GM12872 (cell line): ENCODE data around the gene FOLR1.

Source experiments
- CTCF ChIP-seq: IDR thresholded peaks from 3 replicates; pipeline ENCODE4 v1.5.1; 2011; ENCODE audit warnings: low read depth, mild to moderate bottlenecking, low read length, moderate library complexity; ENCODE audit not compliant: insufficient read depth

Gene FOLR1

GRCh38 chr11:72208281-72208680 is 16.3 kb downstream of the FOLR1 start:
- TF ChIP-seq CTCF, result no peak

GRCh38 chr11:72209101-72209500 is 17.2 kb downstream of the FOLR1 start:
- TF ChIP-seq CTCF, result no peak

GRCh38 chr11:72216638-72217037 is 24.7 kb downstream of the FOLR1 start, which contains the start of gene FOLR2:
Gene FOLR2 (plus strand): TSS chr11:72216794. CDS start chr11:72218585, 1,791 bp downstream.
- TF ChIP-seq CTCF, result no peak

- no peak for TF ChIP-seq CTCF
Observed at GRCh38 chr11:72217841-72218240, 25.9 kb downstream of the FOLR1 start.

GRCh38 chr11:72218251-72218745 is 26.4 kb downstream of the FOLR1 start:
- no peak for TF ChIP-seq CTCF

- TF ChIP-seq CTCF, result no peak
Observed at GRCh38 chr11:72220696-72221363, 28.9 kb downstream of the FOLR1 start.

- no peak for TF ChIP-seq CTCF
Observed at GRCh38 chr11:72221386-72222075, 29.6 kb downstream of the FOLR1 start.
